ENCODE results near the gene CCDC92. TPM values are rescaled to one million over a fixed set of nuclear protein-coding genes. Genes with fewer than 3 reads are reported as not detected.

Gene CCDC92
- total and polyA plus RNA-seq, 2 of the 13 experiments (the other 11 are each of a cell fraction or from before 2014, with no cell fraction given): 5.4 to 14.7 TPM

GRCh38 chr12:123971770-123972456 lies 718 bp downstream of the CCDC92 start:
- BruUV-seq (replicated peaks): no TSS peak
- Histone ChIP-seq H3K79me2 (ENCODE audit: insufficient read depth, low read length) (peaks cover 58% of the 10 kb centered on the region), H3K36me3 (replicated peaks in 1 of 2; ENCODE audit: control insufficient read depth in 1 of 2, insufficient read depth in 2 of 2, low read length in 2 of 2) (peaks cover 0 to 7% of the 10 kb centered on the region in 2 experiments; a peak in 1 of 5 replicates), H3K4me2 (ENCODE audit: low read depth, low read length) (peak overlapping the region; percentile 71), H3K9me3 (ENCODE audit: low read length) (no peaks in the 10 kb centered on the region), H3K4me3 (replicated peaks in 1 of 3; ENCODE audit: insufficient read depth in 1 of 3, low read depth in 2 of 3, low read length in 3 of 3) (peak overlapping the region; percentile 70 to 89 (median 74)), H3K9ac (ENCODE audit: insufficient read depth, low read depth, low read length) (peak overlapping the region; percentile 90), H4K20me1 (ENCODE audit: insufficient read depth, low read length) (peaks cover 6% of the 10 kb centered on the region), H3K27me3 (ENCODE audit: control insufficient read depth in 1 of 2, insufficient read depth in 2 of 2, low read length in 2 of 2) (no peaks in the 10 kb centered on the region; a peak in 1 of 5 replicates), H3K27ac (ENCODE audit: extremely low read length, insufficient read depth, low read length) (peak overlapping the region; percentile 89), H2AFZ (ENCODE audit: low read length) (peak overlapping the region; percentile 52), H3K4me1 (ENCODE audit: insufficient read depth, low read length) (peaks cover 37% of the 10 kb centered on the region)
- peak; percentile 58 for DNase-seq (ENCODE audit: low spot score)
- POLR2A ChIA-PET: interaction anchor here (1.1 to 2.4 kb wide), 5 partner anchors 10 to 260 kb away, joined by 3 to 15 read pairs (median 4); partner anchors contain the start of gene ATP6V0A2
- CTCF ChIA-PET (ENCODE audit: low intra/inter-chr PET ratio, low total read pairs): no interaction called here
- in situ Hi-C loops (cut with HindIII; ENCODE audit: extremely low pct_ligation_motif_present, low pct_unique_long_range_greater_than_20kb) (no loop called here), intact Hi-C loops (cut with micrococcal nuclease; ENCODE audit: unreplicated experiment) (loop anchor here (1.0 kb wide), 1 partner anchor 23 kb away; no protein-coding TSS in a partner anchor)
- FAIRE-seq: peak; percentile 52
- ATAC-seq: peak; percentile 67
- WGBS (ENCODE audit: low lambda C conversion rate): 0% methylated on average over 8 of the region's 55 CpGs
- TF ChIP-seq HOXA3 (CRISPR knock-in tag; IDR thresholded peaks at IDR 0.05) (peak; percentile 19; the same call in 1 of the 2 replicates), SNAI1 (CRISPR knock-in tag; IDR thresholded peaks at IDR 0.05; ENCODE audit: borderline replicate concordance) (no peak), ZMYM4 (CRISPR knock-in tag; IDR thresholded peaks at IDR 0.05) (no peak), KMT2A (CRISPR knock-in tag; IDR thresholded peaks at IDR 0.05) (peak; percentile 55), ZNF562 (CRISPR knock-in tag; IDR thresholded peaks at IDR 0.05; ENCODE audit: borderline replicate concordance) (no peak), AGO2 (optimal IDR thresholded peaks at IDR 0.05; ENCODE audit: low read depth, low read length) (peak; percentile 17), ARHGAP35 (CRISPR knock-in tag; IDR thresholded peaks at IDR 0.05; ENCODE audit: borderline replicate concordance) (0 out of 2 replicates have a peak, but pooled peaks have one; percentile 16), ZNF782 (CRISPR knock-in tag; IDR thresholded peaks at IDR 0.05; ENCODE audit: borderline replicate concordance) (0 out of 2 replicates have a peak, but pooled peaks have one; percentile 40), HNF4G (IDR thresholded peaks at IDR 0.05; ENCODE audit: borderline replicate concordance, low read depth, low read length) (no peak), HNF4G (CRISPR knock-in tag; IDR thresholded peaks at IDR 0.05; ENCODE audit: borderline replicate concordance, low read depth) (0 out of 2 replicates have a peak, but pooled peaks have one; percentile 5), ZFY (CRISPR knock-in tag; IDR thresholded peaks at IDR 0.05) (peak; percentile 57), ZNF598 (CRISPR knock-in tag; IDR thresholded peaks at IDR 0.05; ENCODE audit: borderline replicate concordance) (0 out of 2 replicates have a peak, but pooled peaks have one; percentile 41), ZNF614 (CRISPR knock-in tag; IDR thresholded peaks at IDR 0.05; ENCODE audit: borderline replicate concordance) (0 out of 2 replicates have a peak, but pooled peaks have one; percentile 25), GPN1 (CRISPR knock-in tag; IDR thresholded peaks at IDR 0.05; ENCODE audit: borderline replicate concordance) (no peak), MZF1 (CRISPR knock-in tag; IDR thresholded peaks at IDR 0.05; ENCODE audit: borderline replicate concordance) (no peak), ZNF232 (CRISPR knock-in tag; IDR thresholded peaks at IDR 0.05; ENCODE audit: borderline replicate concordance) (0 out of 2 replicates have a peak, but pooled peaks have one; percentile 34), THAP11 (CRISPR knock-in tag; IDR thresholded peaks at IDR 0.05) (peak; percentile 19; the same call in 1 of the 2 replicates), RBM39 (IDR thresholded peaks at IDR 0.05; ENCODE audit: low read depth, low read length, poor library complexity, severe bottlenecking) (no peak), ZNF710 (CRISPR knock-in tag; IDR thresholded peaks at IDR 0.05; ENCODE audit: borderline replicate concordance) (no peak), ONECUT2 (CRISPR knock-in tag; IDR thresholded peaks at IDR 0.05) (no peak), ZC3H4 (CRISPR knock-in tag; IDR thresholded peaks at IDR 0.05; ENCODE audit: borderline replicate concordance) (no peak), ZFP36L2 (CRISPR knock-in tag; IDR thresholded peaks at IDR 0.05) (no peak), ZNF552 (CRISPR knock-in tag; IDR thresholded peaks at IDR 0.05; ENCODE audit: borderline replicate concordance) (no peak), ZFX (CRISPR knock-in tag; IDR thresholded peaks at IDR 0.05; ENCODE audit: low read depth) (peak; percentile 81)

All from HepG2 (cell line).